ENCODE measurements around the gene SYNGAP1. TPM values are rescaled to one million over a fixed set of nuclear protein-coding genes. Genes with fewer than 3 reads are reported as not detected.

The SYNGAP1 gene
- polyA plus RNA-seq, 1 of the 3 experiments (the other 2 are of a cell fraction), result 8.8 TPM

DNA sequence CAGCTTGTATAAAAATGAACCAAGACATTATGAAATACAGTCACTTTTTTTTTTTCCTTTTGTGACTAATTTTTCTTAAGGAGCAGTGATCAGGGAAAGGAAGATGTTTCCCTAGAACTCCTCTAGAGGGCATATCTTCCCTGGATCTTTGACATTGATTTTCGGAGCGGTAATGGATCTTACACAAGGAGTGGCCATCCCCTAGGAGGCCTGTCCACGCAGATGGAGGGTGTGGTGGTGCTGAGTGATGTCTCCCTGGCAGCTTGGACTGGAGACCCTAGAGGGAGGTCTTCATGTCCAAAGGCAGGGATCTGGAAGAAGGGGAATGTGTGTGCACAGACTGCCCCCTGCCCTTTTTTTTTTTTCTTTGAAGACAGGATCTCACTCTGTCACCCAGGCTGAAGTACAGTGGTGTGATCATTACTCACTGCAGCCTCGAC lies 35.3 kb upstream of the SYNGAP1 start:
- TF ChIP-seq ELF1 (IDR thresholded peaks at IDR 0.05), result no peak
- TF ChIP-seq, protein P1, sequence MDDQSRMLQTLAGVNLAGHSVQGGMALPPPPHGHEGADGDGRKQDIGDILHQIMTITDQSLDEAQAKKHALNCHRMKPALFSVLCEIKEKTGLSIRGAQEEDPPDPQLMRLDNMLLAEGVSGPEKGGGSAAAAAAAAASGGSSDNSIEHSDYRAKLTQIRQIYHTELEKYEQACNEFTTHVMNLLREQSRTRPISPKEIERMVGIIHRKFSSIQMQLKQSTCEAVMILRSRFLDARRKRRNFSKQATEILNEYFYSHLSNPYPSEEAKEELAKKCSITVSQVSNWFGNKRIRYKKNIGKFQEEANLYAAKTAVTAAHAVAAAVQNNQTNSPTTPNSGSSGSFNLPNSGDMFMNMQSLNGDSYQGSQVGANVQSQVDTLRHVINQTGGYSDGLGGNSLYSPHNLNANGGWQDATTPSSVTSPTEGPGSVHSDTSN (IDR thresholded peaks at IDR 0.05), result no peak
- TF ChIP-seq, protein P2, sequence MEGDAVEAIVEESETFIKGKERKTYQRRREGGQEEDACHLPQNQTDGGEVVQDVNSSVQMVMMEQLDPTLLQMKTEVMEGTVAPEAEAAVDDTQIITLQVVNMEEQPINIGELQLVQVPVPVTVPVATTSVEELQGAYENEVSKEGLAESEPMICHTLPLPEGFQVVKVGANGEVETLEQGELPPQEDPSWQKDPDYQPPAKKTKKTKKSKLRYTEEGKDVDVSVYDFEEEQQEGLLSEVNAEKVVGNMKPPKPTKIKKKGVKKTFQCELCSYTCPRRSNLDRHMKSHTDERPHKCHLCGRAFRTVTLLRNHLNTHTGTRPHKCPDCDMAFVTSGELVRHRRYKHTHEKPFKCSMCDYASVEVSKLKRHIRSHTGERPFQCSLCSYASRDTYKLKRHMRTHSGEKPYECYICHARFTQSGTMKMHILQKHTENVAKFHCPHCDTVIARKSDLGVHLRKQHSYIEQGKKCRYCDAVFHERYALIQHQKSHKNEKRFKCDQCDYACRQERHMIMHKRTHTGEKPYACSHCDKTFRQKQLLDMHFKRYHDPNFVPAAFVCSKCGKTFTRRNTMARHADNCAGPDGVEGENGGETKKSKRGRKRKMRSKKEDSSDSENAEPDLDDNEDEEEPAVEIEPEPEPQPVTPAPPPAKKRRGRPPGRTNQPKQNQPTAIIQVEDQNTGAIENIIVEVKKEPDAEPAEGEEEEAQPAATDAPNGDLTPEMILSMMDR (IDR thresholded peaks at IDR 0.05), result peak; percentile 54
- no peak for TF ChIP-seq EP300 (IDR thresholded peaks at IDR 0.05; ENCODE audit: borderline replicate concordance in 1 of 2, low read depth in 1 of 2, low read length in 1 of 2)
- no peak for TF ChIP-seq MEF2A (IDR thresholded peaks at IDR 0.05; ENCODE audit: borderline replicate concordance, low read depth)
- 0 out of 2 replicates have a peak, but pooled peaks have one; percentile 18 for TF ChIP-seq RAD21 (IDR thresholded peaks at IDR 0.05; ENCODE audit: low read length)
- TF ChIP-seq, protein P3, sequence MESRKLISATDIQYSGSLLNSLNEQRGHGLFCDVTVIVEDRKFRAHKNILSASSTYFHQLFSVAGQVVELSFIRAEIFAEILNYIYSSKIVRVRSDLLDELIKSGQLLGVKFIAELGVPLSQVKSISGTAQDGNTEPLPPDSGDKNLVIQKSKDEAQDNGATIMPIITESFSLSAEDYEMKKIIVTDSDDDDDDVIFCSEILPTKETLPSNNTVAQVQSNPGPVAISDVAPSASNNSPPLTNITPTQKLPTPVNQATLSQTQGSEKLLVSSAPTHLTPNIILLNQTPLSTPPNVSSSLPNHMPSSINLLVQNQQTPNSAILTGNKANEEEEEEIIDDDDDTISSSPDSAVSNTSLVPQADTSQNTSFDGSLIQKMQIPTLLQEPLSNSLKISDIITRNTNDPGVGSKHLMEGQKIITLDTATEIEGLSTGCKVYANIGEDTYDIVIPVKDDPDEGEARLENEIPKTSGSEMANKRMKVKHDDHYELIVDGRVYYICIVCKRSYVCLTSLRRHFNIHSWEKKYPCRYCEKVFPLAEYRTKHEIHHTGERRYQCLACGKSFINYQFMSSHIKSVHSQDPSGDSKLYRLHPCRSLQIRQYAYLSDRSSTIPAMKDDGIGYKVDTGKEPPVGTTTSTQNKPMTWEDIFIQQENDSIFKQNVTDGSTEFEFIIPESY (IDR thresholded peaks at IDR 0.05; ENCODE audit: borderline replicate concordance, low read depth), result no peak
- TF ChIP-seq EZH2phosphoT487 (IDR thresholded peaks at IDR 0.05; ENCODE audit: borderline replicate concordance, low read depth), result no peak
- no peak for TF ChIP-seq SMC3 (IDR thresholded peaks at IDR 0.05; ENCODE audit: low read depth, low read length)
- no peaks in the 10 kb centered on the region for H3K79me2 ChIP-seq (ENCODE audit: insufficient read depth)
- WGBS (ENCODE audit: low lambda C conversion rate), result 59% methylated on average over 4 of the region's 4 CpGs
- H2AFZ ChIP-seq (ENCODE audit: low read depth), result no peak overlapping the region
- no peak overlapping the region for H3K4me3 ChIP-seq (ENCODE audit: low read depth in 2 of 2, low read length in 1 of 2)
- H3K9ac ChIP-seq, result no peak overlapping the region
- DNase-seq, result no peak
- ChIA-PET POLR2A (no interaction called here), CTCF (interaction anchor here (1.3 to 1.4 kb wide), 2 partner anchors 10 to 18 kb away, joined by 3 to 4 read pairs; no protein-coding TSS in a partner anchor)
- no peak overlapping the region for H3K4me2 ChIP-seq
- H3K27ac ChIP-seq (ENCODE audit: low read depth in 2 of 2, low read length in 1 of 2), result no peak overlapping the region
- H3F3A ChIP-seq (replicated peaks; ENCODE audit: insufficient read depth), result no peaks in the 10 kb centered on the region
- H3K4me1 ChIP-seq (ENCODE audit: control insufficient read depth in 1 of 2, insufficient read depth in 2 of 2, low read depth in 1 of 2, low read length in 1 of 2), result no peaks in the 10 kb centered on the region
- no peaks in the 10 kb centered on the region for H4K20me1 ChIP-seq (ENCODE audit: insufficient read depth)
- no peaks in the 10 kb centered on the region for H3K9me3 ChIP-seq
- H3K36me3 ChIP-seq (replicated peaks in 1 of 2; ENCODE audit: control insufficient read depth in 1 of 2, insufficient read depth in 2 of 2, low read length in 1 of 2), result no peaks in the 10 kb centered on the region
- H3K9me2 ChIP-seq, result no peaks in the 10 kb centered on the region
- H3K27me3 ChIP-seq (ENCODE audit: insufficient read depth), result no peaks in the 10 kb centered on the region

DNA sequence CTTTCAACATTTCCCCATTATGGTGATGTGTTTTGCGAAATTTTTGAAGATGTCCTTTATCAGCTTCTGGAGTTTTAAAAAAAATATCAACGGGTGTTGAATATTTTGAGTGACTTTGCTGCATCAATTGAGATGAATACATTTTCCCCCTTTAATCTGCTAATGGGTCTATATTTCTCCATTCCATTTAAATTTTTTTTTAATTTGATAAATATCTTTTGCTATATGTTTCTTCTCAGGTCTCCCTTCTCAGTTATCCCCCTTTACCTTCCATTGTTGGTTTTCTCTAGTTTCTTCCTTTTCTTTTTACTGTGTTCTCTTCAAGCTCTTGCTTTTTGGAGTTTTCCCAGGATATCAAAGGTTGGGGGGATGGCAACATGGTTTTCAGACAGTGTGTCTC lies 29.7 kb upstream of the SYNGAP1 start:
- POLR2A ChIA-PET, result no interaction called here
- peaks cover 5% of the 10 kb centered on the region for H3F3A ChIP-seq (replicated peaks; ENCODE audit: insufficient read depth)
- H3K9ac ChIP-seq, result no peak overlapping the region
- no peak overlapping the region; the same call in 1 of the 2 replicates for H2AFZ ChIP-seq (ENCODE audit: low read depth)
- WGBS (ENCODE audit: low lambda C conversion rate), result 85% methylated on average over 2 of the region's 2 CpGs
- no peaks in the 10 kb centered on the region for H3K9me3 ChIP-seq
- no peak for DNase-seq
- H3K27ac ChIP-seq (ENCODE audit: low read depth in 2 of 2, low read length in 1 of 2), result peak overlapping the region in 1 of 2 experiments; percentile 87; a peak in 1 of 4 replicates
- H3K36me3 ChIP-seq (replicated peaks in 1 of 2; ENCODE audit: control insufficient read depth in 1 of 2, insufficient read depth in 2 of 2, low read length in 1 of 2), result no peaks in the 10 kb centered on the region
- no peaks in the 10 kb centered on the region for H3K9me2 ChIP-seq
- peaks cover 4% of the 10 kb centered on the region; the same call in 1 of the 2 replicates for H4K20me1 ChIP-seq (ENCODE audit: insufficient read depth)
- CTCF ChIA-PET, result interaction anchor here (0.8 to 2.5 kb wide), 13 partner anchors 11 to 141 kb away, joined by 3 to 22 read pairs (median 5); partner anchors contain the start of genes CUTA and PHF1
- TF ChIP-seq SMC3 (IDR thresholded peaks at IDR 0.05; ENCODE audit: low read depth, low read length) (no peak), TAF1 (IDR thresholded peaks at IDR 0.05; ENCODE audit: borderline replicate concordance, low read depth, low read length) (no peak), MXI1 (IDR thresholded peaks at IDR 0.05; ENCODE audit: low read depth, low read length) (no peak), RCOR1 (IDR thresholded peaks at IDR 0.05; ENCODE audit: low read length) (no peak), YY1 (IDR thresholded peaks at IDR 0.05; ENCODE audit: low read depth) (no peak), FOSL2 (IDR thresholded peaks at IDR 0.05; ENCODE audit: borderline replicate concordance, low read depth) (no peak), GABPA (IDR thresholded peaks at IDR 0.05; ENCODE audit: low read depth) (no peak)
- TF ChIP-seq, protein P4, sequence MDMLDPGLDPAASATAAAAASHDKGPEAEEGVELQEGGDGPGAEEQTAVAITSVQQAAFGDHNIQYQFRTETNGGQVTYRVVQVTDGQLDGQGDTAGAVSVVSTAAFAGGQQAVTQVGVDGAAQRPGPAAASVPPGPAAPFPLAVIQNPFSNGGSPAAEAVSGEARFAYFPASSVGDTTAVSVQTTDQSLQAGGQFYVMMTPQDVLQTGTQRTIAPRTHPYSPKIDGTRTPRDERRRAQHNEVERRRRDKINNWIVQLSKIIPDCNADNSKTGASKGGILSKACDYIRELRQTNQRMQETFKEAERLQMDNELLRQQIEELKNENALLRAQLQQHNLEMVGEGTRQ (IDR thresholded peaks at IDR 0.05; ENCODE audit: borderline replicate concordance, low read depth, low read length), result no peak
- TF ChIP-seq, protein P3 (IDR thresholded peaks at IDR 0.05; ENCODE audit: borderline replicate concordance, low read depth), result no peak
- TF ChIP-seq, protein P2 (IDR thresholded peaks at IDR 0.05), result no peak
- no peak overlapping the region for H3K4me2 ChIP-seq
- H3K79me2 ChIP-seq (ENCODE audit: insufficient read depth), result peaks cover 36% of the 10 kb centered on the region
- no peaks in the 10 kb centered on the region for H3K27me3 ChIP-seq (ENCODE audit: insufficient read depth)
- no peak overlapping the region for H3K4me3 ChIP-seq (ENCODE audit: low read depth in 2 of 2, low read length in 1 of 2)
- H3K4me1 ChIP-seq (ENCODE audit: control insufficient read depth in 1 of 2, insufficient read depth in 2 of 2, low read depth in 1 of 2, low read length in 1 of 2), result peaks cover 0 to 16% of the 10 kb centered on the region in 2 experiments; a peak in 3 of 4 replicates

Data from SK-N-SH (cell line).